ENCODE results near the gene SPATA2L.

SPATA2L gene

DNA sequence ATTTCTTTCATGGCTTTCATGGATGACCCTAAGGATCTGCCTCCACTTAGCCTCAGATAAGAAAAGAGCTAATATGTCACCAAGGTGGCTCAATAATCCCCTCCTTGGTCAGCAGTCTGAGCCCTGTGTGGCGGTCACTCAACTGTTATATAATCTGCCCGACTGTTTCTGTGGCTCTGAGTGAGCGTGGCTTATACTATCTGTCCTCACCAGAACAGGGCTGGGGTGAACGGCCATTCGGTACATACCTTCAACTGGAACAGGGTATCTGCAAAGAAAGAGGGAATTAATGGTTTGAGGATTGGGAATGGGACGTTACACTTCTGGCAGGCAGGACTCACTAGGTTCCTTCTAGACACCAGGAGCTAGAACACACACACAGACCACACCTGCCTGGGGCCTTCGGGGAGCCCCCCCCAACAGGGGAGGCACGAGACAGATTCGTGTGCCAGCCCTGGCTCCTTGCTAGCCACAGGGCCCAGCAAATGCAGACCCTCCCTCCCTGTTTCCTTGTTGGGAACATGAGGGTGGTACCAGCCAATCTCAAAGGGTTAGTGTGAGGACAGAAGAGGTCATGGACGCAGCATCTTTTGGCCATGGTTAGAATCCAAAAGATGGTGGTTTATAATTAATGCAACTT is 47.7 kb downstream of the SPATA2L start:
- DNase-seq: no peak

- no peak for DNase-seq
Measured at GRCh38 chr16:89651584-89651983, 49.9 kb downstream of the SPATA2L start.

DNA sequence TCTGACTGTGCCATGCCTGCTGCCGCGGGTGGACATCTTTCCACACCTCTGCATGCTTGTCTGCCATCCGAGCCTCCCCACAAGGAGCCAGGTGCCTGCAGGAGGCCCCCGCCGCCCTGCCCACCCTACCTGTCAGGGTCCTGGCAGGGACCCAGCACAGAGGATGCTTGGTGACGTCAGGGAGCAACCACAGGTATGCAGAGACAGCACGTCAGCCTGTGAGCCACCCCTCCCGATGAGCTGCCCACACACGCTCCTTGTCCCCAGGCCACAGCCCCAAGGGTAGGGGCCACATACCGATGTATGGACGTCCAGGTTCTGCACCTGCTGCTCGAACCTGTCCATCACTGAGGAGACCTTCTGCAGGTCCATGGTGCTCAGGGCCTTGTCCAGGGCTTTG is 54.6 kb downstream of the SPATA2L start:
- DNase-seq: no peak

All from CD4-positive, alpha-beta T cell treated with Interleukin-4 for 1 hour (primary cell).